Kidney (tissue), 14 donors: ENCODE measurements around the gene KSR1. TPM values are rescaled to one million over a fixed set of nuclear protein-coding genes. Genes with fewer than 3 reads are reported as not detected.
"Not testable (repeated sequence)": the region's sequence is repeated elsewhere in the genome, so short reads cannot be mapped to it uniquely, and the experiment has no call there.

ENCODE experiments used
- DNase-seq, 5 donors: peaks; one replicate each; pipeline ENCODE4 v3.0.0-alpha.2; 2013 to 2020
- FAIRE-seq: peaks from 2 replicates; lab custom pipeline; 2012; peaks lifted over from hg19 to GRCh38; lab: Jason Lieb, UNC
- H3K27ac ChIP-seq, 2 donors: one replicate each; pipeline ENCODE4 v1.7.0; 2013; ENCODE audit warnings: low read depth in 2 of 2, low read length in 2 of 2, inconsistent platforms in 1 of 2
- H3K27me3 ChIP-seq: one replicate; pipeline ENCODE4 v1.7.1; 2013; ENCODE audit warnings: low read length, inconsistent platforms; ENCODE audit not compliant: control insufficient read depth, insufficient read depth
- H3K36me3 ChIP-seq, 3 donors: one replicate each; pipeline versions ENCODE4 v1.7.0 to v1.7.1; 2013; ENCODE audit warnings: low read length in 3 of 3, control low read depth in 1 of 3, inconsistent platforms in 1 of 3; ENCODE audit not compliant: insufficient read depth in 3 of 3, control insufficient read depth in 2 of 3
- H3K4me1 ChIP-seq, 3 donors: one replicate each; pipeline versions ENCODE4 v1.7.0 to v1.7.1; 2013; ENCODE audit warnings: low read length in 3 of 3, inconsistent platforms in 1 of 3, low read depth in 1 of 3; ENCODE audit not compliant: control insufficient read depth in 2 of 3, insufficient read depth in 2 of 3
- H3K4me3 ChIP-seq, 3 donors: one replicate each; pipeline versions ENCODE4 v1.7.0 to v1.8.1; 2013; ENCODE audit warnings: low read length in 3 of 3, control low read depth in 1 of 3, inconsistent platforms in 1 of 3
- H3K9ac ChIP-seq, 3 donors: one replicate each; pipeline versions ENCODE4 v1.7.0 to v1.7.1; 2013; ENCODE audit warnings: low read length in 3 of 3, control low read depth in 1 of 3, inconsistent platforms in 1 of 3
- H3K9me3 ChIP-seq, 3 donors: one replicate each; pipeline versions ENCODE4 v1.7.0 to v1.7.1; 2013; ENCODE audit warnings: low read length in 3 of 3, control low read depth in 1 of 3, inconsistent platforms in 1 of 3; ENCODE audit not compliant: control insufficient read depth in 2 of 3, insufficient read depth in 1 of 3
- CTCF ChIP-seq: IDR thresholded peaks from 3 replicates; pipeline ENCODE4 v1.5.1; 2012; ENCODE audit warnings: mild to moderate bottlenecking, moderate library complexity, borderline replicate concordance; ENCODE audit not compliant: insufficient read depth; ENCODE audit errors: extremely low read depth
- intact Hi-C: fragments of 100-400 bp; cut with DNase I; formaldehyde crosslinking; loops from one replicate; pipeline ENCODE4 v1.11.1; 2022
- polyA plus RNA-seq: library from polyadenylated mRNA; stranded (reverse); fragments of 350-450 nt; fragmentation: Illumina TruSeq; extraction: RNeasy Lipid Tissue Mini Kit (QIAGEN cat#74804); gene quantifications from one replicate; pipeline ENCODE4 v1.2.3, GENCODE V29; 2014; ENCODE audit warnings: low read depth, low replicate concordance; ENCODE audit not compliant: insufficient read depth
- total RNA-seq: library from RNA; stranded (reverse); fragmentation: NEBNext Ultra II Directional; extraction: Animal tissue kit (Norgen Biotek cat#: 25700); gene quantifications from one replicate; pipeline ENCODE4 v1.2.1, GENCODE V29; 2021
- donor health status: control.
- donor health status: control.
- donor health status: control.
- donor health status: control.
- donor health status: control.
- donor health status: DM: yes; HTN: yes; CAD: no.
- donor health status: Normal renal cell carcinoma (clear cell type).

Gene KSR1
- total and polyA plus RNA-seq, 2 donors from 2014 or later, result 11.7 to 97.3 TPM

GRCh38 chr17:27664606-27664965 is 208.3 kb downstream of the KSR1 start:
- intact Hi-C loops, result no loop called here

GRCh38 chr17:27665549-27665948 is 209.3 kb downstream of the KSR1 start:
- Histone ChIP-seq H3K36me3 (no peaks in the 10 kb centered on the region), H3K4me1 (no peaks in the 10 kb centered on the region), H3K9ac (no peak overlapping the region), H3K9me3 (no peaks in the 10 kb centered on the region), H3K27ac (no peak overlapping the region), H3K27me3 (no peaks in the 10 kb centered on the region), H3K4me3 (no peak overlapping the region)
- TF ChIP-seq CTCF, result no peak
- DNase-seq (no peak), FAIRE-seq (no peak)
- intact Hi-C loops, result no loop called here

More at GRCh38 chr17:27664606-27664965, 208.3 kb downstream of the KSR1 start:
- Histone ChIP-seq H3K27me3 (no peaks in the 10 kb centered on the region), H3K4me1 (no peaks in the 10 kb centered on the region), H3K9ac (no peak overlapping the region), H3K4me3 (no peak overlapping the region), H3K36me3 (no peaks in the 10 kb centered on the region), H3K9me3 (no peaks in the 10 kb centered on the region), H3K27ac (no peak overlapping the region)
- no peak for TF ChIP-seq CTCF
- FAIRE-seq (no peak), DNase-seq (no peak)

- H3K36me3 ChIP-seq, intact Hi-C loops, H3K4me3 ChIP-seq, H3K9ac ChIP-seq, FAIRE-seq, H3K27ac ChIP-seq, H3K9me3 ChIP-seq, H3K4me1 ChIP-seq, H3K27me3 ChIP-seq: not testable (repeated sequence)
- DNase-seq, result peak in 1 of 5 donors; percentile 39
Measured at GRCh38 chr17:27666270-27666669, 210.0 kb downstream of the KSR1 start.

GRCh38 chr17:27666831-27667560 is 210.7 kb downstream of the KSR1 start:
- H3K4me1 ChIP-seq, result no peaks in the 10 kb centered on the region
- no peak for FAIRE-seq
- intact Hi-C loops, result no loop called here
- no peak overlapping the region for H3K4me3 ChIP-seq
- H3K9me3 ChIP-seq, result no peaks in the 10 kb centered on the region
- no peak overlapping the region for H3K27ac ChIP-seq
- H3K27me3 ChIP-seq, result no peaks in the 10 kb centered on the region
- no peaks in the 10 kb centered on the region for H3K36me3 ChIP-seq
- H3K9ac ChIP-seq, result no peak overlapping the region
- DNase-seq, result peak in 1 of 5 donors; percentile 59
- no peak for TF ChIP-seq CTCF
